Sigmoid colon (tissue), 7 donors: ENCODE measurements around the gene STYXL2. TPM values are rescaled to one million over a fixed set of nuclear protein-coding genes. Genes with fewer than 3 reads are reported as not detected.

ENCODE experiments used
- DNase-seq: peaks from one replicate; pipeline ENCODE4 v3.0.0-alpha.2; 2019
- H3K27ac ChIP-seq, 4 donors: fragments of 200-600 bp; sonication (generic); one replicate each; pipeline ENCODE4 v1.5.1; 2016 to 2019; ENCODE audit warnings: mild to moderate bottlenecking in 1 of 4
- H3K27me3 ChIP-seq, 3 donors: fragments of 200-600 bp; sonication (generic); one replicate each; pipeline ENCODE4 v1.5.1; 2019; ENCODE audit warnings: mild to moderate bottlenecking in 1 of 3
- H3K36me3 ChIP-seq, 4 donors: fragments of 200-600 bp; sonication (generic); one replicate each; pipeline ENCODE4 v1.5.1; 2016 to 2019
- H3K4me1 ChIP-seq, 4 donors: fragments of 200-600 bp; sonication (generic); one replicate each; pipeline ENCODE4 v1.5.1; 2017 to 2019
- H3K4me3 ChIP-seq, 4 donors: fragments of 200-600 bp; sonication (generic); one replicate each; pipeline ENCODE4 v1.5.1; 2017 to 2019; ENCODE audit warnings: mild to moderate bottlenecking in 2 of 4, moderate library complexity in 1 of 4
- H3K9me3 ChIP-seq, 4 donors: fragments of 200-600 bp in 3 of 4; sonication (generic) in 3 of 4; one replicate each; pipeline versions ENCODE4 v1.5.1 to v1.6.1; 2013 to 2019
- EP300 ChIP-seq, 4 donors: sonication (generic); formaldehyde crosslinking; IDR thresholded peaks; one replicate each; pipeline ENCODE4 v1.6.1; 2017; ENCODE audit warnings: antibody characterized with exemption in 4 of 4
- POLR2A ChIP-seq, 2 donors: fragments of 450-650 bp; IDR thresholded peaks; one replicate each; pipeline ENCODE4 v1.6.1; 2016; ENCODE audit warnings: antibody characterized with exemption in 2 of 2, mild to moderate bottlenecking in 2 of 2, moderate library complexity in 2 of 2
- POLR2AphosphoS5 ChIP-seq, 4 donors: sonication (generic); formaldehyde crosslinking; IDR thresholded peaks; one replicate each; pipeline ENCODE4 v1.6.1; 2017; ENCODE audit warnings: antibody characterized with exemption in 4 of 4
- WGBS, 2 donors: extraction: QIAGEN DNeasy Blood & Tissue Kit; methylation state at CpG; one replicate each; pipeline ENCODE4 v1.1.7; 2013; 5-methylcytosine and 5-hydroxymethylcytosine counted together
- intact Hi-C: fragments of 100-400 bp; cut with DNase I; formaldehyde crosslinking; loops from one replicate; pipeline ENCODE4 v1.15.1; 2023
- polyA plus RNA-seq, 3 donors: library from polyadenylated mRNA; stranded (reverse); fragments of 200-250 nt; gene quantifications; one replicate each; pipeline ENCODE4 v1.2.3, GENCODE V29; 2013
- total RNA-seq, 4 donors: library from RNA; depleted of rRNA; stranded (reverse); fragments of >200 nt; gene quantifications; one replicate each; pipeline ENCODE4 v1.1.0, GENCODE V29; 2016
- TF ChIP-seq, protein P1 (sequence below), 4 experiments: fragments of 450-650 bp in 3 of 4; fragments of 200-600 bp in 1 of 4; IDR thresholded peaks; one replicate each; pipeline ENCODE4 v1.5.1; 2016 to 2019; ENCODE audit warnings: antibody characterized with exemption in 4 of 4, mild to moderate bottlenecking in 3 of 4, moderate library complexity in 2 of 4
- donor health status: healthy with polysubstance abuse.
- donor health status: Bipolar disorder and iron deficiency.
- donor health status: healthy.

STYXL2 gene
- total and polyA plus RNA-seq, 7 donors: 0.01 to 0.23 (median 0.16) TPM; not detected in 4

GRCh38 chr1:167060141-167061072 is 33.5 kb upstream of the STYXL2 start:
- intact Hi-C loops: no loop called here
- Histone ChIP-seq H3K27me3 (peaks cover 0 to 6% (median 0%) of the 10 kb centered on the region in 3 donors), H3K9me3 (no peaks in the 10 kb centered on the region), H3K4me1 (peaks cover 0 to 7% (median 6%) of the 10 kb centered on the region in 4 donors), H3K27ac (no peak overlapping the region), H3K36me3 (no peaks in the 10 kb centered on the region), H3K4me3 (no peak overlapping the region)
- DNase-seq: no peak
- 85 to 86% methylated on average over 10 of the region's 10 CpGs for WGBS, 2 donors
- TF ChIP-seq POLR2A (IDR thresholded peaks at IDR 0.05) (no peak), POLR2AphosphoS5 (IDR thresholded peaks at IDR 0.05) (no peak), EP300 (IDR thresholded peaks at IDR 0.05) (no peak)
- TF ChIP-seq, protein P1, sequence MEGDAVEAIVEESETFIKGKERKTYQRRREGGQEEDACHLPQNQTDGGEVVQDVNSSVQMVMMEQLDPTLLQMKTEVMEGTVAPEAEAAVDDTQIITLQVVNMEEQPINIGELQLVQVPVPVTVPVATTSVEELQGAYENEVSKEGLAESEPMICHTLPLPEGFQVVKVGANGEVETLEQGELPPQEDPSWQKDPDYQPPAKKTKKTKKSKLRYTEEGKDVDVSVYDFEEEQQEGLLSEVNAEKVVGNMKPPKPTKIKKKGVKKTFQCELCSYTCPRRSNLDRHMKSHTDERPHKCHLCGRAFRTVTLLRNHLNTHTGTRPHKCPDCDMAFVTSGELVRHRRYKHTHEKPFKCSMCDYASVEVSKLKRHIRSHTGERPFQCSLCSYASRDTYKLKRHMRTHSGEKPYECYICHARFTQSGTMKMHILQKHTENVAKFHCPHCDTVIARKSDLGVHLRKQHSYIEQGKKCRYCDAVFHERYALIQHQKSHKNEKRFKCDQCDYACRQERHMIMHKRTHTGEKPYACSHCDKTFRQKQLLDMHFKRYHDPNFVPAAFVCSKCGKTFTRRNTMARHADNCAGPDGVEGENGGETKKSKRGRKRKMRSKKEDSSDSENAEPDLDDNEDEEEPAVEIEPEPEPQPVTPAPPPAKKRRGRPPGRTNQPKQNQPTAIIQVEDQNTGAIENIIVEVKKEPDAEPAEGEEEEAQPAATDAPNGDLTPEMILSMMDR (IDR thresholded peaks at IDR 0.05): no peak

DNA sequence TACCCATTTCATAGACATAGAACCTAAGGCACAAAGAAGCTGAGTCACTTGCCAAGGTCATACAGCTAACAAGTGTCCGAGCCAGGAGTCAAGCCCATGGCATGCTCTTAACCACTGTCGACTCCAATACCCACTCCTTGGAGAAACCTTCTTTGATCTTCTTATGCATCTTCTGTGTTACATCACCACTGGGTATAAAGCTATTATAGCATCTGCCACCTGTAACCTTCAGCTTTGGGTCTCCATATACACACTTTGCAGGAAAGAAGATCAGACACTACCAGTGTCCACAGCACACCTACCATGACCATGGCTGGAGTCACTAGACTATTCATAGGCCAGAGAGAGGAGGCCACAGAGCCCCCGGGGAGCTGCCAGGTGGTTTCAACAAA is 32.8 kb upstream of the STYXL2 start:
- Histone ChIP-seq H3K36me3 (no peaks in the 10 kb centered on the region), H3K27ac (no peak overlapping the region), H3K27me3 (peaks cover 0 to 6% (median 0%) of the 10 kb centered on the region in 3 donors), H3K4me3 (no peak overlapping the region), H3K4me1 (peaks cover 0 to 7% (median 6%) of the 10 kb centered on the region in 4 donors), H3K9me3 (no peaks in the 10 kb centered on the region)
- intact Hi-C loops: no loop called here
- 90 to 91% methylated on average over 3 of the region's 3 CpGs for WGBS, 2 donors
- TF ChIP-seq EP300 (IDR thresholded peaks at IDR 0.05) (no peak), POLR2AphosphoS5 (IDR thresholded peaks at IDR 0.05) (no peak), POLR2A (IDR thresholded peaks at IDR 0.05) (no peak)
- TF ChIP-seq, protein P1 (IDR thresholded peaks at IDR 0.05): no peak
- DNase-seq: no peak

DNA sequence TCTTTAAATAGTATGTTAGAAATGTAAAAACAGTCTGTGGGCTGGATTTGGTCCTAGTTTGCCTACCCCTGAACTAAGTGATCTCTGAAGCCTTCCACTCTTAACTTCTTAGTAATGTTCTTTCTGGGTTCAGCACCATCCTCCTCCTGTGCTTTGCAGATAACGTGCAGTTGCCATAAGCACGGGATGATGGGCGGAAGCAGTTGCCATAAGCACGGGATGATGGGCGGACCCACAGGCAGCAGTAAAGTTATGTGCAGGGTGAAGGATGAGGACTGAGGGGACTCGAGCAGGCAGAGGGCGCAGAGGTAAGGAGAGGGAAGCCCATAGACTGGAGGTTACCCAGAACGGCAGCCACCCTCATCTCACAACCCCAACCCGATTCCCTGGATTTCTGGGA is 29.3 kb upstream of the STYXL2 start:
- no peak overlapping the region for H3K27ac ChIP-seq
- no peak for DNase-seq
- H3K9me3 ChIP-seq: no peaks in the 10 kb centered on the region
- TF ChIP-seq POLR2AphosphoS5 (IDR thresholded peaks at IDR 0.05) (no peak), EP300 (IDR thresholded peaks at IDR 0.05) (no peak), POLR2A (IDR thresholded peaks at IDR 0.05) (no peak)
- TF ChIP-seq, protein P1 (IDR thresholded peaks at IDR 0.05): no peak
- H3K4me3 ChIP-seq: no peak overlapping the region
- no peaks in the 10 kb centered on the region for H3K36me3 ChIP-seq
- 77 to 88% methylated on average over 9 of the region's 9 CpGs for WGBS, 2 donors
- peaks cover 0 to 7% (median 5%) of the 10 kb centered on the region in 4 donors for H3K4me1 ChIP-seq
- peaks cover 0 to 6% (median 0%) of the 10 kb centered on the region in 3 donors for H3K27me3 ChIP-seq
- intact Hi-C loops: loop anchor here (5.0 kb wide), 1 partner anchor 208 kb away; no protein-coding TSS in a partner anchor

DNA sequence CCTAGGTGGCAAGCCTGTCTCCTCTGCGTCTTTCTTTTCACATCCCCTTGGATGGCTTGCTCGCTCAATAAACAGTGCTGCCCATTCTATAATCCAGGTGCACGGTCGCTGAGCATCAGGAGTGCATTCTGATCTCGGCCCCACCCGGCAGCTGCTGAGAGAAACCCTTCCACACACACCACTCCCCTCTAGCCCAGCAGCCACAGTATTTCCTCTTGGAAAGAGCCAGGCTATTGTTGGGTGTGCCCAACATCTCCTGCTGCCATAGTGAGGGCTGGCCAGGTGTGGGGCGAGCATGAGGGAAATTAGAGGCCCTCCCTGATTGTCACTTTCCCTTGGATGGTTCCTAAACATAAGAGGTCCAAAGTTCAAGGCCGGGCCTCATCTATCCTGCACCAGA is 28.4 kb upstream of the STYXL2 start:
- no peaks in the 10 kb centered on the region for H3K36me3 ChIP-seq
- peaks cover 0 to 3% (median 0%) of the 10 kb centered on the region in 3 donors for H3K27me3 ChIP-seq
- no peak overlapping the region for H3K4me3 ChIP-seq
- intact Hi-C loops: loop anchor here (5.0 kb wide), 1 partner anchor 207 kb away; no protein-coding TSS in a partner anchor
- peaks cover 0 to 7% (median 5%) of the 10 kb centered on the region in 4 donors for H3K4me1 ChIP-seq
- H3K9me3 ChIP-seq: no peaks in the 10 kb centered on the region
- no peak overlapping the region for H3K27ac ChIP-seq
- WGBS, 2 donors: 21 to 72% methylated on average over 8 of the region's 8 CpGs
- TF ChIP-seq, protein P1 (IDR thresholded peaks at IDR 0.05): no peak
- DNase-seq: no peak
